ENCODE measurements around the gene PDZD7. TPM values are rescaled to one million over a fixed set of nuclear protein-coding genes. Genes with fewer than 3 reads are reported as not detected.

Gene PDZD7
- total RNA-seq, 6 donors from 2014 or later = 0.39 to 2.4 (median 1.7) TPM

GRCh38 chr10:101044117-101044516 is 13.2 kb upstream of the PDZD7 start:
- DNase-seq = no peak
- no peaks in the 10 kb centered on the region for H3K9me3 ChIP-seq

GRCh38 chr10:101043363-101043707 is 12.4 kb upstream of the PDZD7 start:
- Histone ChIP-seq H3K4me1 (peaks cover 18 to 30% (median 21%) of the 10 kb centered on the region in 4 donors), H3K36me3 (peaks cover 3 to 20% (median 9%) of the 10 kb centered on the region in 4 donors), H3K27ac (peak overlapping the region; percentile 84 to 96 (median 87)), H3K9me3 (no peaks in the 10 kb centered on the region), H3K27me3 (peaks cover 0 to 18% (median 7%) of the 10 kb centered on the region in 4 donors), H3K4me3 (peak overlapping the region; percentile 14 to 59 (median 50))
- ATAC-seq (ENCODE audit: low FRiP score in 2 of 2) = no peak
- TF ChIP-seq POLR2AphosphoS5 (IDR thresholded peaks at IDR 0.05) (no peak), POLR2A (IDR thresholded peaks at IDR 0.05) (no peak)
- 8 to 9% methylated on average over 2 of the region's 2 CpGs for WGBS, 2 donors
- no peak for DNase-seq

More at GRCh38 chr10:101044117-101044516, 13.2 kb upstream of the PDZD7 start:
- H3K4me3 ChIP-seq = no peak overlapping the region
- H3K4me1 ChIP-seq = peaks cover 18 to 33% (median 22%) of the 10 kb centered on the region in 4 donors
- TF ChIP-seq CTCF (IDR thresholded peaks at IDR 0.05) (no peak), POLR2AphosphoS5 (IDR thresholded peaks at IDR 0.05) (no peak), POLR2A (IDR thresholded peaks at IDR 0.05) (no peak), EP300 (IDR thresholded peaks at IDR 0.05) (no peak)
- WGBS, 2 donors = 73 to 80% methylated on average over 2 of the region's 2 CpGs
- peaks cover 0 to 12% (median 5%) of the 10 kb centered on the region in 4 donors for H3K36me3 ChIP-seq
- ATAC-seq (ENCODE audit: low FRiP score in 2 of 2) = no peak
- H3K27ac ChIP-seq = no peak overlapping the region
- peaks cover 2 to 24% (median 11%) of the 10 kb centered on the region in 4 donors for H3K27me3 ChIP-seq

DNA sequence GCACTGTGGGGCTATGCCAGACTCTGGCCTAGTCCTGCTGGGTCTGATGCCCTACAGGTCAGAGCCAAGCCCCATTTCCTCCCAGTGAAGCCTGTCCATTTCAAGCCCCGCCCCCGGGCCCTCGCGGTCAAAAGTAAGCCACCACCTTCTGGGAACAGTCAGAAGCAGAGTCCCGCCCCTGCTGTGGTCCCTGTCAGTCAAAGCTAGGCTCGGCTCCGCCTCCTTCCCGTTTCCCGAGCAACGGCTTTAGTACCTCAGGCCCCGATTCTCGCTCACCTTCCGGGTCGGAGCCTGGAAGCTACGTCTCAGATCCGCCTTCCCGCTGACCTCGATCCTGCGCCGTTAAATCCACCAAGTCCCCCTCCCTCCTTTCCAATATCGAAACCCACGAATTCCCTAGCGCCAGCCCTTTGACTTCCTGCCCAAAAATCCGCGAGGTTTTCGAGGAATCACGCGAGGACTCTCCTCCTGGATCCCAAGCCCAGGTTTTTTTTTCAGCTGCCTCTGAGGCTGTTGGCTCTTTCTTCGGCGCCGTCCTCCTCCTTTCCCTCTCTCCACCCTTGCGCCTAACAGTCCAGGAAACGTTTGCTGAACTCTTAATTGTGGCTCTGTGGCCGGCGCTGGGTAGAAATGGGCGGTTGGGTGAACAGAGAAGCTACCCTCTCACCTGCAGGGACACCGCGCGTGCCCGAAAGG is 11.9 kb upstream of the PDZD7 start:
- WGBS, 2 donors = 3 to 6% methylated on average over 36 to 40 of the region's 40 CpGs
- TF ChIP-seq CTCF (IDR thresholded peaks at IDR 0.05) (peak in 2 of 6 experiments; percentile 7 to 28), EP300 (IDR thresholded peaks at IDR 0.05) (peak in 1 of 4 donors; percentile 20), POLR2A (IDR thresholded peaks at IDR 0.05) (peak in 1 of 4 donors; percentile 65), POLR2AphosphoS5 (IDR thresholded peaks at IDR 0.05) (peak; percentile 75 to 79)
- Histone ChIP-seq H3K4me1 (peaks cover 15 to 25% (median 18%) of the 10 kb centered on the region in 4 donors), H3K4me3 (peak overlapping the region; percentile 14 to 59 (median 50)), H3K27me3 (peaks cover 0 to 13% (median 3%) of the 10 kb centered on the region in 4 donors), H3K27ac (peak overlapping the region; percentile 84 to 96 (median 87)), H3K36me3 (peaks cover 8 to 25% (median 14%) of the 10 kb centered on the region in 4 donors), H3K9me3 (no peaks in the 10 kb centered on the region)
- peak; percentile 93 to 100 for DNase-seq
- ATAC-seq (ENCODE audit: low FRiP score in 2 of 2) = peak; percentile 96

- H3K9me3 ChIP-seq = no peaks in the 10 kb centered on the region
- no peak for DNase-seq
- peak overlapping the region; percentile 84 to 96 (median 87) for H3K27ac ChIP-seq
- H3K36me3 ChIP-seq = peaks cover 15 to 32% (median 21%) of the 10 kb centered on the region in 4 donors
- H3K4me1 ChIP-seq = peaks cover 15 to 25% (median 18%) of the 10 kb centered on the region in 4 donors
- TF ChIP-seq POLR2AphosphoS5 (IDR thresholded peaks at IDR 0.05) (no peak), CTCF (IDR thresholded peaks at IDR 0.05) (no peak), EP300 (IDR thresholded peaks at IDR 0.05) (no peak), POLR2A (IDR thresholded peaks at IDR 0.05) (no peak)
- WGBS, 2 donors = 70 to 76% methylated on average over 4 of the region's 4 CpGs
- ATAC-seq (ENCODE audit: low FRiP score in 2 of 2) = no peak
- H3K27me3 ChIP-seq = peaks cover 0 to 6% (median 0%) of the 10 kb centered on the region in 4 donors
- peak overlapping the region in 3 of 4 donors; percentile 45 to 59 (median 56) for H3K4me3 ChIP-seq
Observed at GRCh38 chr10:101042118-101042517, 11.2 kb upstream of the PDZD7 start.

DNA sequence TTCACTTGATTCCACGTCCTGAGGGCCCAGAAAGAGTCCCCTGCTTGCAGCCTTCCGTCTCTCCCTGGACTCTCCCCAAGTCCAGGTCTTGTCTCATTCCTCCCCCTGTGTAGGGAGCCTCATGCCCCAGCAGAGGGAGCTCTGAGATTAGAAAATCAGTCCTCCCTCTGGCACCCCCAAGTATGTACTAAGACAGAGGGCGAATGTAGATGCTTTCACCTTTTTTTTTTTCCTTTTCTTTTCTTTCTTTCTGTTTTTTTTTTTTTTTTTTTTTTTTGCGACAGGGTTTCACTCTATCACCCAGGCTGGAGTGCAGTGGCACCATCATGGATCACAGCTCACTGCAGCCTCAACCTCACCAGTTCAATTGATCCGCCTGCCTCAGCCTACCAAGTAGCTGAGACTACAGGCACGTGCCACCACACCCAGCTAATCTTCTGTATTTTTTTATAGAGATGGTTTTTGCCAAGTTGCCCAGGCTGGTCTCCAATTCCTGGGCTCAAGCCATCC is 10.4 kb upstream of the PDZD7 start:
- H3K27ac ChIP-seq = peak overlapping the region in 1 of 4 donors; percentile 89

More for the DNA sequence above, 10.4 kb upstream of the PDZD7 start:
- ATAC-seq (ENCODE audit: low FRiP score in 2 of 2) (peak; percentile 84 to 87), DNase-seq (peak in 1 of 2 donors; percentile 80)
- TF ChIP-seq CTCF (IDR thresholded peaks at IDR 0.05) (peak; percentile 52 to 86 (median 73)), POLR2A (IDR thresholded peaks at IDR 0.05) (no peak), EP300 (IDR thresholded peaks at IDR 0.05) (no peak)
- no peaks in the 10 kb centered on the region for H3K9me3 ChIP-seq
- peaks cover 15 to 25% (median 18%) of the 10 kb centered on the region in 4 donors for H3K4me1 ChIP-seq
- no peak overlapping the region for H3K4me3 ChIP-seq
- peaks cover 22 to 40% (median 29%) of the 10 kb centered on the region in 4 donors for H3K36me3 ChIP-seq
- H3K27me3 ChIP-seq = no peaks in the 10 kb centered on the region
- 18 to 20% methylated on average over 6 of the region's 6 CpGs for WGBS, 2 donors
